ENCODE results near the gene CA5B.

DNA sequence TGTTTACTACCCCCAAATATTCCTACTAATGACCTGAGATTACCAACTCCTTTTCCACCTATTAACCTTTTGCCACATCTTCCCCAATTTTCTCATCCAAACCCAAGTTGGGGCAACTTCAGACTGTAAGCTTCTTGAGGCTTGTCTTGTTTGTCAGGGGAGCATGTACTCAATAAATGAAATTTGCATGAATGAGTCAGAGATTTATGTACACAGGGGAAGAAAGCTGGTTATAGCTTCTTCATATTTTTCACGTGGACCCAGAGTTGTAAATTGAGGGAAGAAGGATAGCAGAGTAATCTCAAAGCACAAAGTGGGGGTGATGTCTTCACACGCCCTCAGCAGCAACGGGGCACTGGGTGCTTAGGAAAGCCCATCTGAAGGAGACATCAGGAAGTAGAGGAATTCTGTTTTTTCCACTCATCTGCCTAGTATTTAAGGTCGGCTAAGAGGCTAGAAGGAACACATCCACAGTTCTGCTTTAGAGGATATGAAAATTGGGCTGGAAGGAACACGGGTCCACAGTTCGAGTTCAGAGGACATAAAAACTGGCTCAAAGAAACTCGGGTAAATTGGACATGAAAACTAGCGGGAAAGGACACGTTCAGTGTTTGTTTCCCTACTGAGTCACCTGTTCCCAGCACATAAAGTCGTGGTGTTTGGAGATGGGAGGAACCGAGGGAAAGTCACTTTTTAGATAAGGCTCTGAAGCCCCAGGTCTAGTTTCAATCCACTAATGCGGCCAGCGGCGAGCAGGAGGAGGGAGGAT lies 696 bp upstream of the CA5B start:
- TF ChIP-seq CTCF (IDR thresholded peaks at IDR 0.05) (no peak), POLR2AphosphoS5 (IDR thresholded peaks at IDR 0.05) (no peak), POLR2A (IDR thresholded peaks at IDR 0.05) (no peak)
